SK-N-SH (cell line): ENCODE data around the gene SLC25A21. TPM values are rescaled to one million over a fixed set of nuclear protein-coding genes. Genes with fewer than 3 reads are reported as not detected.

Experiments
- CTCF ChIA-PET: fragments of 300-600, 350-600 bp; formaldehyde crosslinking; extraction: SDS; loops from one replicate; lab custom pipeline; 2021; lab: Yijun Ruan, JAX
- POLR2A ChIA-PET: fragments of 350-600 bp; sonication (Branson Sonifier 250); formaldehyde crosslinking; extraction: SDS; loops from one replicate; lab custom pipeline; 2020; ENCODE audit warnings: antibody characterized with exemption, inconsistent platforms; lab: Yijun Ruan, JAX
- DNase-seq: peaks from one replicate; pipeline ENCODE4 v3.0.0; 2012
- H2AFZ ChIP-seq: fragments of 200-600 bp; sonication (generic); 2 replicates; pipeline ENCODE4 v1.8.1; 2016; ENCODE audit warnings: antibody characterized with exemption, mild to moderate bottlenecking, low read depth
- H3F3A ChIP-seq: fragments of 200-600 bp; sonication (generic); replicated peaks from 2 replicates; pipeline ENCODE3; 2016; ENCODE audit warnings: antibody characterized with exemption, mild to moderate bottlenecking; ENCODE audit not compliant: insufficient read depth
- H3K27ac ChIP-seq, 2 experiments: fragments of 200-500 bp in 1 of 2; fragments of 200-600 bp in 1 of 2; sonication (Bioruptor generic) in 1 of 2; sonication (generic), shearing (Covaris generic) in 1 of 2; 2 replicates each; pipeline versions ENCODE4 v1.5.1 to v1.6.1; 2014 to 2016; ENCODE audit warnings: low read depth in 2 of 2, inconsistent platforms in 1 of 2, low read length in 1 of 2, mild to moderate bottlenecking in 1 of 2, mixed read lengths in 1 of 2
- H3K27me3 ChIP-seq: fragments of 200-600 bp; sonication (generic), shearing (Covaris generic); 2 replicates; pipeline ENCODE4 v1.6.1; 2016; ENCODE audit warnings: mixed run types; ENCODE audit not compliant: insufficient read depth
- H3K36me3 ChIP-seq, 2 experiments: fragments of 200-500 bp in 1 of 2; fragments of 200-600 bp in 1 of 2; sonication (Bioruptor generic) in 1 of 2; sonication (generic) in 1 of 2; replicated peaks in 1 of 2; 2 replicates each; pipeline versions ENCODE3 to v1.5.1; 2014 to 2016; ENCODE audit warnings: low read length in 1 of 2, mild to moderate bottlenecking in 1 of 2; ENCODE audit not compliant: insufficient read depth in 2 of 2, control insufficient read depth in 1 of 2
- H3K4me1 ChIP-seq, 2 experiments: fragments of 200-500 bp in 1 of 2; fragments of 200-600 bp in 1 of 2; sonication (Bioruptor generic) in 1 of 2; sonication (generic), shearing (Covaris generic) in 1 of 2; 2 replicates each; pipeline versions ENCODE4 v1.5.1 to v1.6.1; 2014 to 2016; ENCODE audit warnings: low read depth in 1 of 2, low read length in 1 of 2, mixed run types in 1 of 2; ENCODE audit not compliant: insufficient read depth in 2 of 2, control insufficient read depth in 1 of 2
- H3K4me2 ChIP-seq: fragments of 200-600 bp; sonication (generic), shearing (Covaris generic); 2 replicates; pipeline ENCODE4 v1.6.1; 2017; ENCODE audit warnings: mixed run types
- H3K4me3 ChIP-seq, 2 experiments: fragments of 200-500 bp in 1 of 2; fragments of 200-600 bp in 1 of 2; sonication (Bioruptor generic) in 1 of 2; sonication (generic), shearing (Covaris generic) in 1 of 2; 2 replicates each; pipeline versions ENCODE4 v1.5.1 to v1.8.1; 2014 to 2016; ENCODE audit warnings: low read depth in 2 of 2, inconsistent platforms in 1 of 2, low read length in 1 of 2, mild to moderate bottlenecking in 1 of 2, mixed read lengths in 1 of 2, moderate library complexity in 1 of 2
- H3K79me2 ChIP-seq: fragments of 200-600 bp; sonication (generic); 2 replicates; pipeline ENCODE4 v1.8.1; 2017; ENCODE audit warnings: mild to moderate bottlenecking; ENCODE audit not compliant: insufficient read depth
- H3K9ac ChIP-seq: fragments of 200-600 bp; sonication (generic); 2 replicates; pipeline ENCODE4 v1.6.1; 2017; ENCODE audit warnings: mixed run types
- H3K9me2 ChIP-seq: fragments of 200-600 bp; sonication (generic); 2 replicates; pipeline ENCODE4 v1.6.1; 2017; ENCODE audit warnings: mixed run types
- H3K9me3 ChIP-seq: fragments of 200-600 bp; sonication (generic); 2 replicates; pipeline ENCODE4 v1.6.1; 2017; ENCODE audit warnings: mixed run types, mild to moderate bottlenecking, moderate library complexity
- H4K20me1 ChIP-seq: fragments of 200-600 bp; sonication (generic); 2 replicates; pipeline ENCODE4 v1.6.1; 2017; ENCODE audit warnings: mild to moderate bottlenecking, mixed run types; ENCODE audit not compliant: insufficient read depth
- ELF1 ChIP-seq: IDR thresholded peaks from 2 replicates; pipeline ENCODE4 v1.4.0; 2012
- EZH2phosphoT487 ChIP-seq: fragments of 200-600 bp; sonication (generic); IDR thresholded peaks from 2 replicates; pipeline ENCODE4 v1.6.1; 2017; ENCODE audit warnings: low read depth, mixed run types, mild to moderate bottlenecking, antibody characterized with exemption, moderate library complexity, borderline replicate concordance
- FOSL2 ChIP-seq: IDR thresholded peaks from 2 replicates; pipeline ENCODE4 v1.4.0; 2012; ENCODE audit warnings: low read depth, mild to moderate bottlenecking, moderate library complexity, borderline replicate concordance
- FOXJ3 ChIP-seq: sonication (generic); formaldehyde crosslinking; IDR thresholded peaks from 2 replicates; pipeline ENCODE4 v1.5.1; 2020; ENCODE audit warnings: mild to moderate bottlenecking, missing genetic modification reagents
- FOXM1 ChIP-seq: IDR thresholded peaks from 2 replicates; pipeline ENCODE4 v1.4.0; 2012; ENCODE audit warnings: low read depth, mild to moderate bottlenecking
- GATA2 ChIP-seq: sonication (generic); formaldehyde crosslinking; IDR thresholded peaks from 2 replicates; pipeline ENCODE4 v1.5.0; 2020; ENCODE audit warnings: mild to moderate bottlenecking, missing genetic modification reagents
- MEF2A ChIP-seq: IDR thresholded peaks from 2 replicates; pipeline ENCODE4 v1.4.0; 2012; ENCODE audit warnings: low read depth, borderline replicate concordance
- MXI1 ChIP-seq: IDR thresholded peaks from 2 replicates; pipeline ENCODE4 v1.6.1; 2012; ENCODE audit warnings: mild to moderate bottlenecking, low read depth, low read length, improper control_type of control experiment
- NFIC ChIP-seq: IDR thresholded peaks from 2 replicates; pipeline ENCODE4 v1.4.0; 2012; ENCODE audit warnings: borderline replicate concordance
- NRF1 ChIP-seq: IDR thresholded peaks from 2 replicates; pipeline ENCODE4 v1.6.1; 2012; ENCODE audit warnings: low read depth, mild to moderate bottlenecking, low read length
- RAD21 ChIP-seq: IDR thresholded peaks from 2 replicates; pipeline ENCODE4 v1.6.1; 2012; ENCODE audit warnings: mild to moderate bottlenecking, low read length
- RCOR1 ChIP-seq: fragments of 150-350 bp; IDR thresholded peaks from 2 replicates; pipeline ENCODE4 v1.6.1; 2017; ENCODE audit warnings: antibody characterized with exemption, low read length
- SMC3 ChIP-seq: IDR thresholded peaks from 2 replicates; pipeline ENCODE4 v1.6.1; 2012; ENCODE audit warnings: low read depth, low read length, improper control_type of control experiment
- TCF12 ChIP-seq: IDR thresholded peaks from 2 replicates; pipeline ENCODE4 v1.4.0; 2012
- TEAD4 ChIP-seq: IDR thresholded peaks from 2 replicates; pipeline ENCODE4 v1.4.0; 2012; ENCODE audit warnings: mild to moderate bottlenecking, borderline replicate concordance; ENCODE audit not compliant: insufficient read depth
- WGBS: methylation state at CpG from one replicate; pipeline ENCODE4 v1.1.6; 2017; ENCODE audit warnings: low lambda C conversion rate; 5-methylcytosine and 5-hydroxymethylcytosine counted together
- polyA plus RNA-seq, 3 experiments: library from polyadenylated mRNA; depleted of rRNA; stranded (reverse); fragments of >200 nt; gene quantifications; 2 replicates each; pipeline ENCODE4 v1.2.3, GENCODE V29; 2012
- TF ChIP-seq, protein P1 (sequence below): fragments of 150-350 bp; IDR thresholded peaks from 2 replicates; pipeline ENCODE4 v1.6.1; 2017; ENCODE audit warnings: antibody characterized with exemption, low read length, low read depth, borderline replicate concordance
- TF ChIP-seq, protein P2 (sequence below): IDR thresholded peaks from 2 replicates; pipeline ENCODE4 v1.4.0; 2012; ENCODE audit warnings: low read depth, borderline replicate concordance
- TF ChIP-seq, protein P3 (sequence below): IDR thresholded peaks from 2 replicates; pipeline ENCODE4 v1.6.1; 2012; ENCODE audit warnings: mild to moderate bottlenecking, low read depth, low read length, moderate library complexity
- TF ChIP-seq, protein P4 (sequence below): IDR thresholded peaks from 2 replicates; pipeline ENCODE4 v1.4.0; 2012; ENCODE audit warnings: low read depth, borderline replicate concordance

Gene SLC25A21
- polyA plus RNA-seq, 1 of the 3 experiments (the other 2 are of a cell fraction): not detected

DNA sequence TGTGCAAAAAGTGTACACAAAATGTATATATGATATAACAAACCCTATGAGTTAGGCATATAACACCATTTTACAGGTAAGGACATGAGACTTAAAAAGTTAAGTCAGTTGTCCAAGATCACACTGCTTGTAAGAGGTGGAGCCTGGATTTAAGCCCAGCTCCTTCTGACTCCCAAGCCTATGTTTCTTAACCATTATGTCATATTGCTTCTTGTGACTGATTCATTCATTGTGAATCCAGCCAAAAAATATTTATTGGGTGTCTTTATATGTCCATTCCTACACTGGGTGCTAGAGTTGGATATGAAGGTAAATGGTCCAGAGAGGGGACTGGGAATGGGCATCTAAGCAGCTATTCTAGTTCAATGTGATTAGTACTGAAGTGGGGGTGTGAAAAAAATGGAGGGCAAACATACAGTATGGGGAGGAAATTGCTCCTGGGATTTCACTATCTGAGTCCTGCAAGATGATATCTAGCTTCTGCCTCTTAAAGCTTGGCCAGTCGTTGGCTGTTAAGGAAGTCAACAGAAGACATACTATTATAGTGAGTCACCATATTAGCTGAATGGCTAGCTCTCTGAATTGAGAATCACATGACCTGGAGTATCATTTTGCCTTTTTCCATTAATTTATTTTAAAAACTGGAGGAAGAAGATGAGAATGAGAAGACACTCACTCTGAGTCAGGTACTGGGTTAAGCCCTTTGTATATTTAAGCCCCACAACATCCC is 481.9 kb downstream of the SLC25A21 start (continued):
- TF ChIP-seq, protein P1, sequence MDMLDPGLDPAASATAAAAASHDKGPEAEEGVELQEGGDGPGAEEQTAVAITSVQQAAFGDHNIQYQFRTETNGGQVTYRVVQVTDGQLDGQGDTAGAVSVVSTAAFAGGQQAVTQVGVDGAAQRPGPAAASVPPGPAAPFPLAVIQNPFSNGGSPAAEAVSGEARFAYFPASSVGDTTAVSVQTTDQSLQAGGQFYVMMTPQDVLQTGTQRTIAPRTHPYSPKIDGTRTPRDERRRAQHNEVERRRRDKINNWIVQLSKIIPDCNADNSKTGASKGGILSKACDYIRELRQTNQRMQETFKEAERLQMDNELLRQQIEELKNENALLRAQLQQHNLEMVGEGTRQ: no peak
- TF ChIP-seq RAD21 (no peak), SMC3 (no peak), MXI1 (no peak)

DNA sequence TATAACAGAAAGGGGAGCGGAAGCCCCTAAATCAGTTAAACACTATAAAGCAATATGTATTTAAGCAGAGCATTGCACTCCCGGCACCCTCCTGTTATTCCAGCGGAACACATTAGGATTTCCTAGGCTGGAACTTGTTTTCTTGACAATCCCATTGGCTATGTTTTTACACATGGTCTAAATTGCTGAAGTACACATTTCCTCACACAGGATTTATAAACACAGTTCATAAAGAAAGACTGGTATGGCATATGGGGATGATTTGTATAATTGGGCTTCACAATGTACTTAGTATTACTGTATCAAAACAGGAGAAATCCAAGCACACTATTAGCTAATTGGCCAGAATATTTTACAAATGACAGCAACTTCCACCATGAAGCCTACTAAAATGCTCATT is 487.5 kb downstream of the SLC25A21 start:
- POLR2A ChIA-PET: no interaction called here

More for the DNA sequence above, 487.5 kb downstream of the SLC25A21 start:
- H3K4me2 ChIP-seq: no peak overlapping the region
- no peak for DNase-seq
- CTCF ChIA-PET: no interaction called here
- no peaks in the 10 kb centered on the region for H3K9me2 ChIP-seq
- H3K27ac ChIP-seq: no peak overlapping the region
- no peaks in the 10 kb centered on the region for H3K79me2 ChIP-seq
- H3K9ac ChIP-seq: no peak overlapping the region
- no peak for TF ChIP-seq FOXM1
- TF ChIP-seq FOSL2: no peak
- TF ChIP-seq, protein P2, sequence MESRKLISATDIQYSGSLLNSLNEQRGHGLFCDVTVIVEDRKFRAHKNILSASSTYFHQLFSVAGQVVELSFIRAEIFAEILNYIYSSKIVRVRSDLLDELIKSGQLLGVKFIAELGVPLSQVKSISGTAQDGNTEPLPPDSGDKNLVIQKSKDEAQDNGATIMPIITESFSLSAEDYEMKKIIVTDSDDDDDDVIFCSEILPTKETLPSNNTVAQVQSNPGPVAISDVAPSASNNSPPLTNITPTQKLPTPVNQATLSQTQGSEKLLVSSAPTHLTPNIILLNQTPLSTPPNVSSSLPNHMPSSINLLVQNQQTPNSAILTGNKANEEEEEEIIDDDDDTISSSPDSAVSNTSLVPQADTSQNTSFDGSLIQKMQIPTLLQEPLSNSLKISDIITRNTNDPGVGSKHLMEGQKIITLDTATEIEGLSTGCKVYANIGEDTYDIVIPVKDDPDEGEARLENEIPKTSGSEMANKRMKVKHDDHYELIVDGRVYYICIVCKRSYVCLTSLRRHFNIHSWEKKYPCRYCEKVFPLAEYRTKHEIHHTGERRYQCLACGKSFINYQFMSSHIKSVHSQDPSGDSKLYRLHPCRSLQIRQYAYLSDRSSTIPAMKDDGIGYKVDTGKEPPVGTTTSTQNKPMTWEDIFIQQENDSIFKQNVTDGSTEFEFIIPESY: no peak
- TF ChIP-seq FOXJ3 (CRISPR knock-in tag): no peak
- TF ChIP-seq, protein P3, sequence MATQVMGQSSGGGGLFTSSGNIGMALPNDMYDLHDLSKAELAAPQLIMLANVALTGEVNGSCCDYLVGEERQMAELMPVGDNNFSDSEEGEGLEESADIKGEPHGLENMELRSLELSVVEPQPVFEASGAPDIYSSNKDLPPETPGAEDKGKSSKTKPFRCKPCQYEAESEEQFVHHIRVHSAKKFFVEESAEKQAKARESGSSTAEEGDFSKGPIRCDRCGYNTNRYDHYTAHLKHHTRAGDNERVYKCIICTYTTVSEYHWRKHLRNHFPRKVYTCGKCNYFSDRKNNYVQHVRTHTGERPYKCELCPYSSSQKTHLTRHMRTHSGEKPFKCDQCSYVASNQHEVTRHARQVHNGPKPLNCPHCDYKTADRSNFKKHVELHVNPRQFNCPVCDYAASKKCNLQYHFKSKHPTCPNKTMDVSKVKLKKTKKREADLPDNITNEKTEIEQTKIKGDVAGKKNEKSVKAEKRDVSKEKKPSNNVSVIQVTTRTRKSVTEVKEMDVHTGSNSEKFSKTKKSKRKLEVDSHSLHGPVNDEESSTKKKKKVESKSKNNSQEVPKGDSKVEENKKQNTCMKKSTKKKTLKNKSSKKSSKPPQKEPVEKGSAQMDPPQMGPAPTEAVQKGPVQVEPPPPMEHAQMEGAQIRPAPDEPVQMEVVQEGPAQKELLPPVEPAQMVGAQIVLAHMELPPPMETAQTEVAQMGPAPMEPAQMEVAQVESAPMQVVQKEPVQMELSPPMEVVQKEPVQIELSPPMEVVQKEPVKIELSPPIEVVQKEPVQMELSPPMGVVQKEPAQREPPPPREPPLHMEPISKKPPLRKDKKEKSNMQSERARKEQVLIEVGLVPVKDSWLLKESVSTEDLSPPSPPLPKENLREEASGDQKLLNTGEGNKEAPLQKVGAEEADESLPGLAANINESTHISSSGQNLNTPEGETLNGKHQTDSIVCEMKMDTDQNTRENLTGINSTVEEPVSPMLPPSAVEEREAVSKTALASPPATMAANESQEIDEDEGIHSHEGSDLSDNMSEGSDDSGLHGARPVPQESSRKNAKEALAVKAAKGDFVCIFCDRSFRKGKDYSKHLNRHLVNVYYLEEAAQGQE: no peak
- TF ChIP-seq NFIC: no peak
- no peak for TF ChIP-seq GATA2 (CRISPR knock-in tag)
- no peak for TF ChIP-seq RCOR1
- no peak for TF ChIP-seq EZH2phosphoT487
- TF ChIP-seq MEF2A: no peak
- no peak for TF ChIP-seq NRF1
- TF ChIP-seq, protein P4, sequence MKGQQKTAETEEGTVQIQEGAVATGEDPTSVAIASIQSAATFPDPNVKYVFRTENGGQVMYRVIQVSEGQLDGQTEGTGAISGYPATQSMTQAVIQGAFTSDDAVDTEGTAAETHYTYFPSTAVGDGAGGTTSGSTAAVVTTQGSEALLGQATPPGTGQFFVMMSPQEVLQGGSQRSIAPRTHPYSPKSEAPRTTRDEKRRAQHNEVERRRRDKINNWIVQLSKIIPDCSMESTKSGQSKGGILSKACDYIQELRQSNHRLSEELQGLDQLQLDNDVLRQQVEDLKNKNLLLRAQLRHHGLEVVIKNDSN: no peak
- no peak for TF ChIP-seq TCF12
- TF ChIP-seq TEAD4: no peak
- TF ChIP-seq ELF1: no peak
- WGBS: 28% methylated on average over 3 of the region's 3 CpGs
- no peaks in the 10 kb centered on the region for H3K9me3 ChIP-seq
- no peaks in the 10 kb centered on the region for H4K20me1 ChIP-seq
- no peak overlapping the region for H3K4me3 ChIP-seq
- H3F3A ChIP-seq: no peaks in the 10 kb centered on the region
- H3K27me3 ChIP-seq: no peaks in the 10 kb centered on the region
- no peaks in the 10 kb centered on the region; a peak in 1 of 4 replicates for H3K4me1 ChIP-seq
- H3K36me3 ChIP-seq: no peaks in the 10 kb centered on the region
- H2AFZ ChIP-seq: no peak overlapping the region
